HuH-7.5 (cell line): Measurements from ENCODE around the gene XRCC3.
A peak's percentile ranks its signal among the peaks of the same experiment; 100 is the strongest.

Experiments
- DNase-seq: peaks from one replicate; pipeline ENCODE4 v3.0.0; 2011; ENCODE audit warnings: low spot score

Gene XRCC3

DNA sequence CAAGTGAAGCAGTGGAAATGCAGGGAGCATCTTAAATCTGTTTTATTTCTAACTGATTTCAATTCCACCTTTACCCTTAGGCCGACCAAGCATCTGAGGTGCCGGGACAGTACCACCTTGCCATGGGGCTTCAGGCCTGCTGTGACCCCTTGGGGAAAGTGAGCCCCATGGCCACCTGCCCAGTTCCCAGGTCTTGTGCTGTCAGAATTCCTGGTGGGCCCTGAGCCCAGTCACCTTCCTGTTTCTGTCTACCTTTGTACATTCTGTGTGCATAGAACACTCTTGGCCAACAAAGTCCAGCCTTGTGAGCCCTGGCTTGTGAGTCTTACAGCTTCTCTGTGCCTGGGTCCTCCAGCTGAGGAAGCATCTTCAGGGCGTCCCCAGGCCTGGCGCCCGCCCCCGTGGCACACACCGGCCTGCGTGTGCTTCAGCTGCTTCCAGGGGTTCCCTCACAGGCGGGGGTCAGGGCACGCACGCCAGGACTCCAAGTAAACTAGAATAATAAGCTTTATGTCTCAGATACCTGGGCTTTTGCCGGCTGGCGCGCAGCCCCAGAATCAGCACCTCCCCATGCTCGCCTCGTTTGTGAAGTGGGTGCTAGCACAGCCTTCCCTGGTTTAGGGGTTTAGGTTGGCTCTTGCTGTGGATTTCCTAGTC lies 10.6 kb upstream of the XRCC3 start:
- DNase-seq: no peak

DNA sequence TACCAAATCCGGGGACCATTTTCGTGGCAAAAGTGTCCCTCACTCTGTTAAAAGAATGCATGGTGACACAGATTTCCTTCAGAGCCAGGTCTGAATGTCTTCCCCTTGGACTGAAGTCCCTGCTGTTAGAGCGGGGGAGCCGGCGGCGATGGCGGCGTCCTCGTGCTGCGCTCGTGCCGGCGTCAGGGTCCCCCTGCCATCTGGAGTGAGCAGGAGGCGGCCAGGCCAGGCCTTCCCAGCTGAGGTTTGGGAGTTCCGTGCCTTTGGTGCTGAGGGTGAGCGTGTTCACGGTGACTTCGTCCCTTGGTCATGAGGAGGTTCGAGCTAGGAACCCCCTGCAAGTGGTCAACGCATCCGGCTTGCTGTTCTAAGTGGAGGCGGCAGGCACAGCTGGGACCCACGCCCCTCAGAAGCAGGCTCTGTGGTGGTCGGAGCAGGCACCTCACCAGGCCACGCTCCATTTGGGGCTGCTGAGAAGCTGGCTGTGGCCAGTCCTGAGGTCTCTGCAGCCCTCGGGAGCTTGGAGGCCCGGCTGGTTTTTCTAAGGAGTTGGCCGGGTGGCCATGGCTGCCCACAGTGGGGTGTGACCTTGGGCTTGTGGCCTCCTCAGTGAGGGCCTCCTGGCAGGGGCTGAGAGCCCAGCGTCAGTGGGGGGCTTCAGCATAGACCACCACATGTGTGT lies 9.9 kb upstream of the XRCC3 start:
- no peak for DNase-seq

DNA sequence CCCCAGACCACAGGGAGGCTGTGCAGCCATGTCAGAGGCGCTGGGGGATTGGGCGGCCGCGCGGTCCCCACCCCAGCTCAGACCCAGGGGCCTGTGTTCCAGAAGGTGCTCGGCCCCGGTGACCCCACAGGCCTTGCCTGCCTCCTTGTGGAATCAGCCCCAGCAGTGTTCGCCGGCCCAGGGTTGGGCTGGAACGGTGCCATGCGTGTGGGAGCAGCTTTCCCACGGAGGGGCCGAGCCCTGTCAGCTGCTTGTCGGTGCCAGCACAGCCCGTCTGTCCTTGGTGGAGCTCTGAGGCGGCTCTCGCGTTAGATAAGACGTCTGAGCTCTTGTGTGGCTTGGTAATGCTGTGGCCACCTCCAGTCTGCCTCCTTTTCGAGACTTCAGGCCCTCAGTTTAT lies 8.9 kb upstream of the XRCC3 start:
- no peak for DNase-seq

DNA sequence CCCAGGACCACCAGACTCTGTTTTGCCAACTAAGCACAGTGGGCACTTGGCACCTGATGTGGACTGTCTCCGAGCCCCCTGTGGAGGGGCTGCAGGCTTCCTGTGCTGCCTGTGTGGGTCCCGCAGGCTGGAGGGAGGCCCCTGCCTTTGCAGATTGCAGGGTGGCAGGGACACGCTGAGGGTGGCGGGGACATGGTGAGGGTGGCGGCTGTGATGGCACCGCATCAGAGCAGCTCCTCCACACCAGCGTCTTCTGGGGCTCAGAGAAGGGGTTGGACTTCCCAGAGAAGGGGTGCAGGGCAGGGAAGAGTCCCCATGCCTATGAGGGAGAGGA lies 8.5 kb upstream of the XRCC3 start:
- DNase-seq: no peak

DNA sequence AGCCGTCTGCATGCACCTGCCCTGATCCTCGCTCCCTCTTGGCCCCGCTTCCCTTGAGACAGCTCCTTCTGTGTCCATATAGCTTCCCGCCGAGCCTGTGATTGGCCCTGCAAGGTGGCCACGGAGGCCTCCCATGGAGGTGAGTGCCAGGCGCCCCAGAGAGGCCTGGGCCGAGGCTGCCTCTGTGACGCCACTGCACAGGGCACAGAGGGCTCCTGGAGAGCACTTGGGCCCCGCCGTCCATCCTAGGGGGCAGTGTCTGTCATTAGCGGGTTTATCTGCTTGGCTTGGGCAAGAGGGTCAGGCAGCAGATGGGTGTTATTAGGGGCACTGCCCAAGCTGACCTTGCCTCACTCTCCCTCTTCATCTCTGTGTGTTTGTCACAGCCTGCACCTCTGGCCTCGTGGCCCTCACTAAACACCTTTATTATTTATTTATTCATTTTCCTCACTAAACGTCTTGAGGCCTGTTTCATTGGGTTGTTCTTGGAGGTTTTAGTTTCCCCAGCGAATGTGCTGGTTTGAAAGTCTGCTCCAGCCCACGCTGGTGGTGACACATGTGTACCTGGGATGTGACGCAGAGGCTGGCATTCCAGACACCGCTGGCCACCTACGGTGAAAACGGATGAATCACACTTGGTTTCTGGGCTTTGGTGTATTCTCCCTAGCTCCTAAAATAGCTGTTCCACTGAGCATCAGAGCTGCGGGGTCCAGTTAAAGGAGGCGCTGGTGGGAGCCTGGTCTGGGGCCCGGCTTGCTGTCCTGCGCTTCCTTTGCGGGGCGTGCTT lies 6.3 kb upstream of the XRCC3 start:
- DNase-seq: no peak

DNA sequence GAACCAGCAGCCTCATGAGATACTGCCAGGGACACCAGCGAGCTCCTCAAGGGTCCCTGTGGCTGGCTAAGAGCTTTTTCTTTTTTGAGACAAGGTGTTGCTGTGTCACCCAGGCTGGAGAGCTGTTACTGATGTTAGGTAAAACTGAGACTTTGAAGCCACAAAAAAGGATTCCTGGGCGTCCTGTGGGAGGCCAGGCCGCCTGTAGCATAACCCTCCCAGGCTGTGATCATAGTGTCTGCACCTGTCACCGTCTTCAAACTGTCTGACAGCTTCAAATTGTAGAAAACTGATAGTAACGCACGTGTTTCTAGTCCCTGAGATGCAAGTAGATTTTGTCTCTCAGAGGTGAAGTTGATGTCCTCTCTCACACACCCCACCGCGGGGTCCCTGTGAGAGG lies 4.5 kb upstream of the XRCC3 start:
- no peak for DNase-seq

DNA sequence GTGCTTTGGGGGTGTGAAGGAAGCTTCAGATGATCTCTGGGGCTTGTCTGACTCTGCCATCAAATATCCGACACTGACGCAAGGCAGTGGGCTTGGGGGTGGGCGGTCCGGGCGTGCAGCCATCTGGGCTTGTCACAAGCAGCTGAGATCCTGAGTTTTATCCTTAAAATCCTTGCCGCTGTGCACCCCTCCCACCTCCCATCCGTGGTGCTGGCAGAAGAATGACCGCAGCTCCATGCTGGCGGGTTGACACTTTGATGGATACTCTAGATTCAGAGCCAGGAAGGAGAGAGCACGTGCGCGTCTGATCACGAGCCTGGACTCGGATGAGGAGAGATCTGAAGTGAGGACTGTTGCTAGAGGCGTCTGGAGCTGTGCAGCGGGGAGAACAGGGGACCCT lies 3.3 kb upstream of the XRCC3 start:
- DNase-seq: no peak

DNA sequence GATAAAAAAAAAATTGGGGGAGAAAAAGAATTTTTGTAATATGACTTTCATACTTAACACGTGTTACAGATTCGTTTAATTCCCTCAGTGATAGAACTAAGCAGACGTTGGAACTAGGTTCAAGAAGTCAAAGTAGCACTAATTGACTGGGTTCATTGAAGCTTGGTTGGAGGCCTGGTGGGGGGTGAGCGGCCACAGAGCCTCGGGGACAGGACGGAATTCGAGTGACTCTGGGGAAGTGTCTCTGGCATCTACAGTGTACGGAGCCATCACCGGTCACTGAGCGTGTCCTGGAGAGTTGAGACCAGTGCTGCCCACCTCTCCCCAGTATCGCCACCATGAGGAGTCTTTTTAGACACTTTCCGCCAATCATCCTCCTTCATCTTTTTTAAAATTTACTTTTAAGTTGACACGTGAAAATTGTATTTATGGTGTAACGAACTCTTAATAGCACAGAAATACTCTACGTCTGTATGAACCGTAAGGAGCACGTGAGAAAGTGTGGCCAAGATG lies 1.7 kb upstream of the XRCC3 start:
- DNase-seq: no peak

DNA sequence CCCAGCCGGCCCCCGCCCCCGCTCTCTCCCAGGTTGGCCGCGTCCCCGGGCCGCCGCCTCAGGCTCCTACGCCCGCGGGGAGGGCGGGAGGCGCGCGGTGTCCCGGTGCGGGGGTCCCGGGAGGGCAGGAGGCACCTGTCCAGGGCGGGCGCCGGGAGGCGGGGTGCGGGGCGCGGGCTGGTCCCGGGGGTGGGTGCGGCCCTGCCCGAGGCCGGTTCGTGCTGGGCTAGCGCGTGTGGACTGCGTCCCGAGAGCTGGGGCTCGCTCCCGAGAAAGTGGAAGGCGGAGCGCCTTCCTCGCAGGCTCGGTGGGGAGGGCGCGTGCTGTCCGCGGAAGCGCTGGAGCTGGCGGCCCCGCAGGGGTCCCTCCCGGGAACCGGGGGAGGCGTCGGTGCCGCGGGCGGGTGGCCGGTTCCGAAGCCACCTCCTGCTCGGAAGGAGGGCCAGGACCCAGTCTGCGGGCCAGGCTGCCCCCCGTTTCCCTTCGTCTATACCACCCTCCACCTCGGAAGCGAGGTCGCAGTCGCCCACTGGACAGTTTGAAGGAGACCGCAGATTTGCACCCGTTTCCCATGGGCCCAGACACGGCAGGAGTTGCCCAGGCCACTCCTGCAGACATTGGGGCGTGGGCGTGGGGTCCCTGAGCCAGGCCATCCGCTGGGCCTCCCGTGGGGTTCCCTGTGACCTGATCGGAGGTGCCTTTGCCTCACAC lies 995 bp upstream of the XRCC3 start:
- DNase-seq: peak; percentile 65

DNA sequence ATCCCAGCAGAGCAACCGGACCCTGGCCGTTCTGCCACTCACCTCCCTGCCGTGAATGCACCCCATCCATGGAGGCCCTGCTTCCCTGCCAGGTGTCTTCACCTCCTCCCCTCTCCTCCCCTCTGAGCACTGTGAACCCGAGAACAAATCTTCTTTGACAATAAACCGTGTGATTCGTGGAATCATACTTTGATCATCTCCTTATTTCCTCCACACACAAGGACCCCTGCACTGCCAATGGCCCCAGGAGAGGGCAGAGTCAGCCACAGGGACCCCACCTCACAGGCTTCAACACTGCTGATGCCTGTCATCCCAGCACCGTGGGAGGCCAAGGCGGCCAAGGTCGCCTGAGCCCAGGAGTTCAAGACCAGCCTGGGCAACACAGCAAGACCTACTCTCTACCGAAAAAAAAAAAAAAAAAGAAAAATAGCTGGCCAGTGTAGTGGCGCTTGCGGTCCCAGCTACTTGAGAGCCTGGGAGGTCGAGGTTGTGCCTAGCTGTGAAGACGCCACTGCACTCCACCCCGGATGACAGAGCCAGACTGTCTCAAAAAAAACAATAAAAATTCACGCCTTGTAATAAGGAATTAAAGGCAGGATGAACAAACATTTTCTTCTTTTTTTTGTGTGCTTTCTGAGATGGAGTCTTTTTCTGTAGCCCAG lies 1.1 kb downstream of the XRCC3 start:
- no peak for DNase-seq

DNA sequence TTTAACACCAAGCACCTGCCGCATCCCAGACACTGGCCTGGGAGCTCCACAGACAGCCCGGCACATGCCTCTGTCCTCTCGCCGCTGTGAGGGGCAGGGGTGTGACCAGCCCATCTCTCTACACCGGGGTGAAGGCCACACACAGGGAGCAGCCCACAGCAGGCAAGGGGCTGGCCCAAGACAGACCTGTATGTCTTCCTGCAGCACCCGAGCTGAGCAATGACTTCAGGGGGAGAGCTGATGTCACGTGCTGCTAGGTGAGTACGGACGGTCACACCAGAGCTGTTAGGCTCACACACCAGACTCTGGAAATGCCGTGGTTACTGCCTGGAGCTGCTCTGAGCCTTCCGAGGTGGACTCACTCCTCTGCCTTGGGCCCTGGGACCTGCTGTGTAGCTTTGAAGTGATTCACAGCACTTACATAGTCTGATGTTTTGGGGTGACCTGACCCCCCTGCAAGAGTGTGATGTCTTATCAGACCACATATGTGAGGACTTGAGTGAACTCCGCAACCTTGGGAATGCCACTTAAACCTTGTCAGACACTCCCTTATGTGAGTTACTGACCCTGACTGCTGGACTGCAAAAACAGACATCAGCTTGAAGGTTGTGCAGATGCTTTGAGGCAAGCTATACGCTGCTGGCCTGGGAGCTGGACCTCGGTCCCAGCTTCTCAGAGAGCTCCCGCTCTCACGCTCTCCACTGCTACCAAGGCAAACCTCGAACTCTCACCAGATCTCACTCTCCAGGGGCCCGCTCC lies 1.8 kb downstream of the XRCC3 start:
- DNase-seq: no peak

DNA sequence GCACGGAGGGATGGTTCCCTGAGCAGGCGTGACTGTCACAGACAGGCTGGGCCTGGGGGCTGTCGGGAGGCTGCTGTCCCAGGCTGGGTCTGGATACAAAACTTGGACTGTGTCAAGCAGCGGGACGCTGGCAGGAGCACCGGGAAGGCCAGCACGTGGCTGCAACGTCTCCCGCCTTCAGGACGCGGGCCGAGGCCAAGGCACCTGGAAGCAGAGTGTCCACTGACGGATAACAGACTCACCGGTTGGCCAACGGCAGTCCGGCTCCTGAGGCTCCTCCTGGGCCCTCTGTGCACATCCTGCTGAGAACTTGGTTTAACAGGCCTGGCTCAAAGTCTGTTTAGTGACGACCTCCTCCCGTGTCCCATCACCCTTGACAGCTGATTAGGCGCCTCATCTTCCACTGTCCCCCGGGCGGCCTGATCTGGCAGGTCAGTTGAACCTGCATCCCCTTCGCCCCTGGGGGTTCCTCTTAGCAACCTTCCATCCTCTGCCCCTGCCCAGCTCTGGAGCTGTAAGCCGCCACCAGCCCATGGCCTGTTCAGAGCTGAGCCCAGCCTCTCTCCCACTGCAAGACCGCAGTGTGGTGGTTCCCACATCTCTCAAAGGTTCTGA lies 2.5 kb downstream of the XRCC3 start:
- no peak for DNase-seq

DNA sequence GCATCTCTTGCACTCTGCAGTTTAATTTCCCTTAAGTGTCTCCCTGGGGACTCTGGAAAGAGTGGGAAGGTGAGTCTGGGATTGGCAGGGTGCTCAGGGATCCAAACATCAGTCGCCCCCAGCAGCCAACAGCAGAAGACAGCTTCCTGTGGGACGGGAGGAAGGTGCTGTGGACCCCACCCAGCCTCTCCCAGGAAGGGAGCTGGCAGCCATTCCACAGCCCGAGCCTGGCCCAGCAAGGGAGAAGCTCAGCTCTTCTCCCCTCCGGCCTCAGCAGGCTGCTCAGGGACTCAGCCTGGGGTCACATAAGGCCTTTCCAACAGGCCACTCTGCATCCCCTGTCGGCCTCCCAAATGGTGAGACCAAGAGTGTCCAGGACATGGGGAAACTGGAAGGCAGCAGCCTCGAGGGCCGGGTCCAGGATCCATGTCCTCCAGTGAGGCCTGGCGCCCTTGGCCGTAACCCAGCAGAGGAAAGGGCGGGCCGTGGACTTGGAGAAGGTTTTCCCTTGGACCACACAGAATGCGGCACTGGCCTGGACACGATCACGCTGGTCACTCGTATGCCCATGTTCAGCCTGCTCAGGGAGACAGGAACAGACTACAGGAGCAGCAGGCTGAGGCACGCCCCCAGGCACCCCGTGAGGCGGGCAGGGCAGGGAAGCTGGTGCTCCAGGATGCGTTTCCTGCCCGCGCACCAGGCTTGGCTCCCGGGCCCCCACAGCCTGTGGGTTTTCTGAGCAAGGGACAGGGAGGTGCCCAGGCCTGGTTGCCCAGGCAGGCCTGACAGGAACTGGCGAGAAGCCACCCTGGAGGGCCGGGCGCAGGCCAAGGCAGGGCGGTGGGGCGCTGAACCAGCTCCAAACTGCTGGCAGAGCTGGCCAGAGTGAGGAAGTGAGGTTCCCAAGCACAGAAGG lies 3.5 kb downstream of the XRCC3 start:
- DNase-seq: no peak

DNA sequence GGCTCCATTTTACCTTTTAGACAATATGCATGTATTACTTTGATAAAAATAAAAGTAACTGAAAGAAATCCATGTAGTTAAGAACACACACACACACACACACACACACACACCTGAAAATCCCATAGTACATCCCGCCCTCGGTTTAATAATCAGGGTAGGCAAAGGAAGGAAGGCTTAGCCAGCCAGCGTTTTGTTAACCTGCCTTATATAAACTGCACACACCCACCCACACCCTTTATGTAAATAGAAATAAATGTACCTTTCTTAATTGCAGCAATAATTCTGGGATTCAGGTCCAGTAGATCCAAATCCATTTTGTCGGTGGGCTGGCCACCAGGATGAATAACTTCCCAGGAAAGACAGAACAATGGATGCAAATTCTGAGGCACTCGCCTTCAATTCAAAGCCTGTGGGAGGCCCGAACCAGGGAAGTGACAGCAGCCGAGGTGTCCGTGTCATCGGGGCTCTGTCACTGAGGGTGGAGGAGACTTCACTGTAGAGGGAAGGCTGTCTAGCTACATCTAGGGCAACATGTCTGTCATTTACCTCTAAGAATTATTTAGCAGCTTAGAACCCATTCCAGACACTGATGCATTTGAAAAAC lies 4.4 kb downstream of the XRCC3 start:
- no peak for DNase-seq

DNA sequence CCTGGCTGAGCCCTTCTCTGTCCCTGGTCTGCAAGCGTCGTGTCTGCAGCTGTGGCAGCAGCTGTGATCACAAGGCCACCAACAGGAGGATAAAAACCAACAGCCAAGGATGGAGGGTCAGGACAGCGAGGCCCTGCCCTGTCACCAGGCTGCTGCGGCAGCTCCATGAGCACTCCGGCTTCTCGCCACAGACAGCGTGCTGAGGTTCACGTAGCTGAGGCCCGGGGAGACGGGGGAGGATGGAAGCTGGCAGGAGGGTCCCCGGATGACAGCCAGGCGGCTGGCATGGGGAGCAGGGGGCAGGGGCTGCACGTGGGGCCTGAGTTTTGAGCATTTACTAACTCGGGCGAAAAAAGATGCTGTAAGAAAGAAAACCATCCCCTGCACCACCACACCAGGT lies 5.4 kb downstream of the XRCC3 start:
- no peak for DNase-seq

DNA sequence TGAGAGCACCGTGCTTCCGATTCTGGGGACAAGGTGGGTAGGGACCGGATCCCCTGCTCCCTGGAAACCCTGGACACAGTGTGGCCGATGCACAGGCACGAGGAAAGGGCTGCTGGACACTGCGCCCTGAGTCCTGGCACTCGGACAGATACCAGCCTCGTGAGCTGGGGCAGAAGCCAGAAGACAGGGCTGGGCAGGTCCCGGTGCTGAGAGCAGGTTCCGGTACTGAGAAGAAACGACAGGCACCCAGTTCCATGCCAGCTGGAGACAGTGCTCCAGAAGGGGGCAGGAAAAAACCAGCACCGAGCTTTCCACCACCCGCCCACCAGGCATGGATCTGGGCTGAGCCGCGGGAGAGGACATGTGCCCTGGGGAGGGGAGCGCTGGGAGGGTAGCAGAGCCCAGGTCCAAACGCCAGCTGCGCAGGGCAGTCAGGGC lies 6.5 kb downstream of the XRCC3 start:
- no peak for DNase-seq

DNA sequence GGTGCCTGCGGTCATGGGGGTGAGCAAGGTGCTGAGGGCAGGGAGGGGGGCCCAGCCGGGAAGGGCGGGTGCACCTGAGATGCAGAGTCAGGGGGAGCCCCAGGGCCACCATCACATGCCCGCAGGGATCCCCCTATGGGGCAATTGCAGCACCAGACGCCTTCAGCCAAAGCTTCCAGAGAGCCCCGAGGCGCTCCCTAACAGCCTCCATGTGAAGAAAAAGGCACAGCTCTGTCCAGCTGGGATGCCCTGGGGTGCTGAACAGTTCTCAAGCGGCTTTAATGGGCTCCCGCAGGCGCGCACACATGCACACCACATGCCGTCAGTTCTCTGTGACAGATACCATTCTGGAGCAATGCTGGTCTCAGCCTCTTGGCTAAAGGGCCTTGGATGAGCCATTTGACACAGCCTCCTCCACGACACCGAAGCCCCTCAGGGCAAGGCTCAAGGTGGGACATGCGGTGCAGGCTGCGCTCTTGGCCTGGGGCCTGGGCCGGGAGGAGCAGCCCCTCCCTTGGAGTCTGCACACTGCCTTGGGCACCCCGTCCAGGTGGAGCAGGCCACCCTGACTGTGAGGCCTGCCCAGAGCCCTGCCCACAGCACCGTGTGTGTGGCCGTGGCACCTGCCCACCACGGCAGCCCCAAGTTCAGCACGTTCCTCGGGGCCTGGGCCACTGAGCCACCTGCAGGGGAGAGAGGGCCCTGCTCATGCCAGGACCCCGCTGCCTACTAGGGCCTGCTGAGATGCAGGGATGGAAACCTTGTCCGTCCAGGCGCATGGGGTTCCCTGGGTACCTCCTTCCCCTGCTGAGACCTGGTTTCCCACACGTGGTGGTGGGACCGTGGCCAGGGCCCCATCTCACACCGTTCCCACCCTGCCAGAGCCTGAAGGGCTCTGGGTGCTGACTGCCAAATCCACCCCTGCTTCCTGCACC lies 7.7 kb downstream of the XRCC3 start:
- DNase-seq: no peak
